DMS53 treated with DMSO at 0.1 percent for 48 hours (cell line): Measurements from ENCODE around the gene STK39.

Experiments used
- DNase-seq: peaks from one replicate; lab custom pipeline; 2025; ENCODE audit not compliant: unreplicated experiment; lab: John Stamatoyannopoulos, UW

STK39 gene

DNA sequence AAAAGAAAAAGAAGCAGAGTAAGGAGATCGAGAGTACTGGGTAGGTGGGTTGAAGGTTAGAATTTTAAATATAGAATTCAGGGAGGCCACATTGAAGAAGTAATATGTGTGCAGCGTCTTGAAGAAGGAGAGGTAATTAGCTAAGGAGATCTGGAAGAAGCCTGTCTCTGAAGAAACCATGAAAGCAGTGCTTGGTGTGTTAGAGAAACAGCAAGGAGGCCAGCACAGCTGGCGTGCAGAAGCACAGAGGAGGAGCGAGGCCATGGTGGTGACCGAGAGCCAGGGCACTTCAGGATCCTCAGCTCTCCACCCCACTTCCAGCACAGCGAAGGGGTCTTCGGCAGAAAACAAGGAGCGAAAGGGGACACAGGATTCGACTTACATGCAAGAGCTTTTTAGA, 305.8 kb downstream of the STK39 start:
- DNase-seq: no peak

GRCh38 chr2:167940734-167941507, 306.5 kb downstream of the STK39 start:
- DNase-seq: no peak

DNA sequence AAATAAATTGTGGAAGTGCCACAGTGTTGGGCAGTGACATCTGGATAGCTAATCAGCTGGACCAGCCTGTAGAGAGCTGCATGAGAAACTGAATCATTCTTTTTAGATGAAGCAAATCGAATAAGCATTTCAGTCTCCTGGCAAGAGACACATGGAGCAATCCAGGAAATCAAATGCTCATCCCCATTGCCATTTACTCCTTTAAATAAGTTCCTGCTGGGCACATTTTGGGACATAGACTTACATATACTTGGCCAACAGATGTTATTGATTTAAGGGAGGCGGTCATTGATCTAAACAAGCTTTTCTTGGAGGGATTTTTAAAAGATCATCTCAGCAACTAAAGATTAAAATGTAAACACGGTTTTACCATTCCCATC, 307.1 kb downstream of the STK39 start:
- DNase-seq: no peak

DNA sequence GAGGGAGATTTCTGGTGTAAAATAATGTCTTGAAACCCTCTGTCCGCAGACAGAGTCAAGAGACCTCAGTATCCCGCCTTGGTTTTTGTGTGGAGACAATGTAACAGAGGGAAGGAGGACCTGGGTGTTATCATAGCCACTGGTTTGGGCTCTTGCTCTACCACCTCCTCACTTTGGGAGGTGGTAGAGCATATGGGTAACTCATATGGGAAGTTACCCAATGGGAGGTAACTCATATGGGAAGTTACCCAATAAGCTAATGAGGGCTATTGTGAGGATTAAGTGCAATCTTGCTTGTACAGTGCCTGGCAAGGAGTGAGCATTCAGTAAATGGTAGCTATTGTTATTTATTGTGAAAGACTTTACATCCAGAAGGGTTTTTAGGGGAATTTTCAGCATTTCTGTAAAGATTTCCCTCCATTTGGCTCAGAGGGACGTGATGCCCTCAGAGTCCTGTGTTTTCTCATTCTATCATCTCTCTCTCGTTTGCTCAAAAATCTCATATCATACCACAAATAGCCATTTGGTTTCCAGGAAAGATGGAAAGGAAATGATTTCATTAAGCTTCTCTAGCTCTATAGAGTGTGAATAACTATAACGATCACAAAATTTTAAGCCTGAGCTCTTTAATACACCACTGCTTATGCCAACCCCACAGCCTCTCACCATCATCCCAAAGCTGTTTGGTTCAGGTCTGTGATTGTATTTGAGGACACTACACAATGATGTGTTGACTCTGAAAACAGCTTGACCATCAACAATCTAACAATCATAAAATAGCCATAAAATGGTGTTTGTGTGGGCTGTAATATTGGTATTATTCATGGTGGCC, 307.7 kb downstream of the STK39 start:
- DNase-seq: no peak

DNA sequence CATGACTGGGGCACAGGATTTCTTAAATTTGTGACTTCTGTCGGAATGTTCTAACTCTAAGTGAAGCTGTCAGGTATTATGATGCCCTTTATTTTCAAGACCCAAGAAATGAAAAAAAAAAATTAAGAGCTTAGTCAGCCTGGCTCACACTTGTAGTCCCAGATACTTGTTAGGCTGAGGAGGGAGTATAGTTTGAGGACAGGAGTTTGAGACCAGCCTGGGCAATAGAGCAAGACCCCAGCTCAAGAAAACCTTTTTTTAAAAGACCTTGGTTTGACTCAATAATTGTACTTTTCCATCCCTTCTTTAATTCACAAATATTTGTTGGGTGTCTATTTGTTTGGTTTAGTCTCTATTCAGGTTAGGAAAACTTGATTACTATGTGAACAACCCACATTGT, 310.0 kb downstream of the STK39 start:
- DNase-seq: no peak

- DNase-seq: peak; percentile 28
These were observed 311.6 kb downstream of the STK39 start for GRCh38 chr2:167935803-167936110.

DNA sequence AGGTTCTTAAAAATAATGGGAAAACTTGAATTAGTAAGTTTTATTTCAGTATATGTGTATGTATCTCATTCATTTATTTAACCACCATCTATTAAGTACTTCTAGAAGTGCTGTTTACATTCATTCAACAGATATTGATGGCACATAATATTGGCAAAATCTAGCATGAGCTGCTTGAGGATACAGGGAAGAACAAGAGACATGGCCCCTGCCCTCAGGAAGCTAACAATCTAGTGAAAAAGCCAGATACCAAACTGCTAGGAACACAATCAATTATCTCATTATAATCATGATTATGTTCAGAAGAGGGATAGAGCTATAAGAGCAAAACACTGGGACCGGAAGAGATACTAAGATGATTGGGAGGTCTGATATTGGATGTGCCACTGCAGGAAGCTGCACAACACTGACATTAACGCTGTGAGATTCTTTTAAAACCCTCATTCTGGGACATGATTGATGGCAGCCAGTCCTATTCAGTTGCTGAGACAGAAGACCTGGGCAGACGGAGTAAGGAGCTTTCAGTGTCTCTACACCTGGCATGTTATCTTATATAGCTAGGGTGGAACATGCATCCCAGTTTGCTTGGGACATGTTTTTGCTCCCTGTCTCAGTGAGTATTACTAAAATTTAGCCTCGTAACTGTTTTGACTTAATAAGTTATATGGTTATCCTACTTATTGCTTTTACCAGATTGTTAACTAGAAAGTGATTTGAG, 314.1 kb downstream of the STK39 start:
- DNase-seq: no peak

- no peak for DNase-seq
These were observed 315.2 kb downstream of the STK39 start for GRCh38 chr2:167932123-167932693.

- DNase-seq: no peak
These were observed 317.9 kb downstream of the STK39 start for GRCh38 chr2:167929484-167929883.

- no peak for DNase-seq
These were observed 319.0 kb downstream of the STK39 start for GRCh38 chr2:167928434-167928833.

DNA sequence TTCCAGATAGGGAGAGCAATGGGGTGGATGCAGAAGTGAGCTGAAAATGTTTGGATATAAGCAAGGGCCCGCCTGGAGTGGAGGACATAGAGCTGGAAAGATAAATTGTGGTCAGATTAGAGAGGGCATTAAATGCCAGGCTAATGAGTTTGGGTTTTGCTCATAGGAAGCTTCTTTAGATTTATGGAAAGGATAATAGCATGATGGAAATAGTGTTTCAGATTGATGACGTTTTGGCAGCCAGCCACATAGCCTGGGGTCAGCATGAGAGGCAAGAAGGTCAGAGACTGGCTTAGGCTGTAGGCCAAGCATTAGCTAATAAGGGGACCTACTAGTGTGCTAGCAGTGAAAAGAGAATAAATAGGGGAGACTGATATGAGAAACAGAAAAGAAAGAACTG, 321.6 kb downstream of the STK39 start:
- DNase-seq: no peak

DNA sequence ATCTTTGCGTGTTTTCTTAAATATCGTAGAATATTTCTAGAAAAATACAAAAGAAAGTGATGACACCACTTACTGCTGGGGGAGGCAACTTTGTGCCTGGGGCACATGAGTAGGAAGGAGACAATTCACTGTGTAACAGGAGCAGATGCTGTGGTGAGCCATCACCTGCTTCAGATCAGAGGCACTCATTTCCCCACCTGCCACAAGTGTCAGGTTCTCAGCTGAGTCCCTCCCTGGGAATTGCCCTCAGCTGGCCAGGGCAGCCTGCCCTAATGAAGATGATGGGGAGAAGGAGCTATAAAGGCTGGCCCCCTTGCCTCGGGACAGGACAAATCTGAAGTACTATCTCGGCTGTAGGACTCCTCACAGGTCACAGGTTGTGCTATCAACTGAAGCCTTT, 322.8 kb downstream of the STK39 start:
- peak; percentile 90 for DNase-seq

- no peak for DNase-seq
These were observed 330.6 kb downstream of the STK39 start for GRCh38 chr2:167916756-167917155.

GRCh38 chr2:167914969-167915368, 332.4 kb downstream of the STK39 start:
- DNase-seq: no peak

GRCh38 chr2:167908786-167909185, 338.6 kb downstream of the STK39 start:
- DNase-seq: no peak

GRCh38 chr2:167905668-167906067, 341.7 kb downstream of the STK39 start:
- DNase-seq: no peak
